GM19240 (cell line): ENCODE data around the gene GJB6.

Experiments used
- DNase-seq: peaks from one replicate; pipeline ENCODE4 v3.0.0; 2011; ENCODE audit warnings: low spot score; ENCODE audit not compliant: insufficient read length

The GJB6 gene

DNA sequence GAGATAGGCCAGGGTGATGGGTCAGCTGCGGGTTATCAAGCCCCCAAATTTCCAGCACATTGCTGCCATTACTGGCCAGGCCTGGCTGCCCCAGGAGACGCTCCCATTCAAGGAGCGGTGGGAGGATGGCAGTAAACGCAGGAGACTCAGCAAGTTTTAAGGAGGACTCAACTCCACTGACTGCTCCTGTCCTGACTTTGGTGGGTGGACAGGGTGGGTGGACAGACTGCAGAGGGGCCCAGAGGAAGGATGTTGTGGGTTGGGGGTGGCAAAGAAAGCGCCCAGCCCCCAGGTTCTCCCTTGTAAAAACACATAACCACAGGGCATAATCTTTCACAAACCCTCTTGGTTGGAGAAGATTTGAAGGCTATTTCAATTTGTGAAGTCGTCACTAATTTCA is 4.4 kb downstream of the GJB6 start:
- DNase-seq, result no peak

- no peak for DNase-seq
Observed at GRCh38 chr13:20227288-20227687, 4.8 kb downstream of the GJB6 start.

- DNase-seq, result no peak
Observed at GRCh38 chr13:20222553-20222952, 9.6 kb downstream of the GJB6 start.

GRCh38 chr13:20221772-20222171 is 10.3 kb downstream of the GJB6 start:
- no peak for DNase-seq

GRCh38 chr13:20219577-20219976 is 12.5 kb downstream of the GJB6 start:
- peak; percentile 31 for DNase-seq

DNA sequence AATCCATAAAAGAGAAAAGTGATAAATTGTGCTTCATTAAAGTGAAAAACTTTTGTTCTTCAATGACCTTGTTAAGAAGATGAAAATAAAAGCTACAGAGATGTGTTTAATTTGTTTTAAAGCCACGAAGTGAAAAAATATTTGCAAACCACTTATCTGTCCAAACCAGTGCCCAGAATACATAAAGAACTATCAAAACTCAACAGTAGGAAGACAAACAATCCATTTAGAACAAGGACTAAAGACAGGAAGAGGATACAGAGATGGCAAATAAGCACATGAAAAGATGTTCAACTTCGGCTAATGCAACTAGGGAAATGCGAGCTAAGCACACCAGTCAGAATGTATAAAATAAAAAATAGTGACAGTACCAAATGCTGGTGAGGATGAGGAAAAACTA is 15.0 kb downstream of the GJB6 start:
- DNase-seq, result no peak

DNA sequence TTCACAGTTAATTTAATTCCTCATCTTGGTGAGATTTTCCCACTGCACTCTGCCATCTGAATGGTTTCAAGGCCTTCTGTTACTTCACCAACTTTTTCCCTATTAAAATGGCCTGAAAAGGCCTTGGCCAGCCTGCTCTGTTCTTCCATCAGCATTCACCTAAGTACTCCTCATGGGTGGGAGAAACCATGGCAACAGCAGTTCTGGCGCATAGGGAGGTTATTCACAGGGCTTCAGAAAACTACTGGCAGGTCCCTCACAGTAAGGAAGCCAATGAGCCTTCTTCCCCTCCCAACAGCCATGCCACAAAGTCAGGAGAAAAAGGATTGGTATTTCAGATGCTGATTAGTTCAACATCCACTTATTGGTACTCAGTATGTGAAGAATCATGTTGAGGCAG is 22.2 kb downstream of the GJB6 start:
- DNase-seq, result no peak

GRCh38 chr13:20206698-20207235 is 25.4 kb downstream of the GJB6 start:
- DNase-seq, result no peak

GRCh38 chr13:20206065-20206697 is 25.9 kb downstream of the GJB6 start:
- DNase-seq, result no peak

DNA sequence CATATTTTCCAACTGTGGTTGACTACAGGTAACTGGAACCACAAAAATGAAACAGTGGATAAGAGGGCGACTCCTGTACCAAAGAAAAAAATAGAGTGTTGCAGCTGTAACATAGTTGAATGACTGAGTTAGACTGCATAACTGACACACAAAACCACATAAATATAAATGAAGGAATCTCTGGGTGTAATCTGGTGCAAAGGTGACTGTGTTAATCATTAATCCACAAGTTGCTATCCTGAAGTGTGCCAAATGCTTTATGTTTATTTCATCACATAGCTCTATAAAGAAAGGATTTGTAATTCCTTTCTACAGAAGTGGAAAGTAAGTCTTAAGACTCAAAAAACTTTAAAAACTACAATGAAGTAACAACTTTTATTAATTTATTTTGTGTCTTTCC is 33.3 kb downstream of the GJB6 start:
- no peak for DNase-seq

DNA sequence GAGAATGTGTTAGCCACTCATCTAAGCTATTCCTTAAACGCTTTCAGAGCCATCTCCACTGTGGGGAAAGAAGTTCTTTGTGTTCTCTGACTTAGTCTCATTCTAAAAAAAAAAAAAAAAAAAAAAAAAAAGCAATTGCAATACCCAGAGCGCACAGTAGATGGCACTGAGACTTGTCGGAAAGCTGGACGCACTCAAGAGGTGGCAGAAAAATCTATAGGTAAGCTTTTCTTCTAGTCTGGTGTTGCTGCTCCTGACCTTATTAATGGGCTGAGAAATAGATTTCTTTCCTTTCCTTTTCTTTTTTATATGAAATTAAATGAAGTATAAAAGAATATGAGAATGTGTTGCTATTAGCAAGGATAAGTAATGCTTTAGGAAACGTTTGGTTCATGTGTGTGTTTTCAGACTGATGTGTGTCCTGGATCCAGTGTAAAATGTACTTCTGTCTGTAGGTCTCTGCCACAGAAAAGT is 34.7 kb downstream of the GJB6 start:
- peak; percentile 48 for DNase-seq

GRCh38 chr13:20195801-20196200 is 36.3 kb downstream of the GJB6 start:
- no peak for DNase-seq

- no peak for DNase-seq
Observed at GRCh38 chr13:20193907-20194631, 38.0 kb downstream of the GJB6 start.

- DNase-seq, result no peak
Observed at GRCh38 chr13:20193162-20193906, 38.8 kb downstream of the GJB6 start.

GRCh38 chr13:20192836-20193161 is 39.3 kb downstream of the GJB6 start, which contains the start of gene GJB2:
Gene GJB2, minus strand, starts transcription at chr13:20192938. Its CDS starts 3,357 bp downstream, at chr13:20189581.
- DNase-seq, result no peak

GRCh38 chr13:20192158-20192835 is 39.8 kb downstream of the GJB6 start:
- DNase-seq, result no peak

GRCh38 chr13:20191311-20192157 is 40.6 kb downstream of the GJB6 start:
- DNase-seq, result no peak

- DNase-seq, result no peak
Observed at GRCh38 chr13:20190481-20191310, 41.4 kb downstream of the GJB6 start.

DNA sequence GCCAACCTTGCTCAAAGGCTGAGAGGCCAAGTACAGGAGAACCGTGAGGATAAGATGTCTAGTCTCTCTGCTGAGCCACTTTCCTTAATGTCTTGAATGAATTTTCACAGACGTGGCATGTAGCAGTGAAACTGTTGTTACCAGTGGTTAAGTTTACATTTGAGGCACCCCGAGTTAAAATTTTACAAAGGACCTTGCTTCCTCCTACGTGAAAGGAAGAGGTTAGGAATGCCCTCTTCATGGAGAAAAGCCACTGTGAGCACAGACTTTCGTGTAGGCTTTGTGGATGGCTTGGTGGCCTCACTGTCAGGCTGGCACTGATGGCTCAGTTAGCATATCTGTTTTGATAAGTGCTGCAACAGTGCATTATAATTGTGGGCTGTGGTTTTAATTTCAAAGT is 42.0 kb downstream of the GJB6 start:
- no peak for DNase-seq
